ENCODE results near the gene WDR26. TPM values are rescaled to one million over a fixed set of nuclear protein-coding genes. Genes with fewer than 3 reads are reported as not detected.

WDR26 gene
- total RNA-seq, 2 experiments from 2014 or later, result 74.0 to 75.6 TPM

GRCh38 chr1:224457782-224458144 is 23.2 kb upstream of the WDR26 start:
- no peak overlapping the region for H3K27ac Mint-ChIP-seq
- ChIA-PET CTCF (interaction anchor here (0.6 to 3.2 kb wide), 31 partner anchors 9 to 1414 kb away, joined by 3 to 30 read pairs (median 5); partner anchors contain the start of gene NVL), POLR2A (no interaction called here)
- DNase-seq, result no peak
- peaks cover 2% of the 10 kb centered on the region for H3K36me3 Mint-ChIP-seq (ENCODE audit: low read depth)
- ATAC-seq, result no peak
- peaks cover 14% of the 10 kb centered on the region for H3K4me1 Mint-ChIP-seq
- no peaks in the 10 kb centered on the region for H3K9me3 Mint-ChIP-seq (ENCODE audit: low read depth)
- intact Hi-C loops (cut with DNase I, micrococcal nuclease), result loop anchor here (1.0 to 2.0 kb wide), 6 partner anchors 22 to 343 kb away; partner anchors contain the start of genes CNIH4 (in 1 of the 2), FBXO28 (in 1 of the 2) and NVL (in 1 of the 2)
- no peak overlapping the region for H3K4me3 Mint-ChIP-seq
- no peaks in the 10 kb centered on the region for H3K27me3 Mint-ChIP-seq

- DNase-seq, result no peak
- Mint-ChIP-seq H3K4me1 (peaks cover 14% of the 10 kb centered on the region), H3K9me3 (ENCODE audit: low read depth) (no peaks in the 10 kb centered on the region), H3K4me3 (no peak overlapping the region), H3K27me3 (no peaks in the 10 kb centered on the region), H3K27ac (peak overlapping the region; percentile 48), H3K36me3 (ENCODE audit: low read depth) (peaks cover 2% of the 10 kb centered on the region)
- CTCF ChIA-PET, result interaction anchor here (0.6 to 3.2 kb wide), 17 partner anchors 8 to 339 kb away, joined by 3 to 30 read pairs (median 4); no protein-coding TSS in a partner anchor
- peak; percentile 23 for ATAC-seq
- POLR2A ChIA-PET, result interaction anchor here (0.6 to 1.5 kb wide), 3 partner anchors 19 to 25 kb away, joined by 3 to 6 read pairs (median 4); partner anchors contain the start of gene WDR26
- intact Hi-C loops (cut with DNase I, micrococcal nuclease), result loop anchor here (2.0 kb wide), 2 partner anchors 124 to 126 kb away; partner anchors contain the start of gene NVL (in 1 of the 2)
These were observed 22.0 kb upstream of the WDR26 start for GRCh38 chr1:224456637-224456953.

- Mint-ChIP-seq H3K27me3 (no peaks in the 10 kb centered on the region), H3K36me3 (ENCODE audit: low read depth) (peaks cover 2% of the 10 kb centered on the region), H3K27ac (no peak overlapping the region), H3K4me1 (peaks cover 19% of the 10 kb centered on the region), H3K4me3 (no peak overlapping the region), H3K9me3 (ENCODE audit: low read depth) (no peaks in the 10 kb centered on the region)
- DNase-seq, result no peak
- POLR2A ChIA-PET, result interaction anchor here (0.8 kb wide), 1 partner anchor 24 kb away, joined by 3 read pairs; no protein-coding TSS in a partner anchor
- peak; percentile 37 for ATAC-seq
- intact Hi-C loops (cut with DNase I, micrococcal nuclease), result no loop called here
- CTCF ChIA-PET, result interaction anchor here (0.7 to 1.0 kb wide), 3 partner anchors 10 to 264 kb away, joined by 3 to 4 read pairs (median 3); no protein-coding TSS in a partner anchor
These were observed 19.9 kb upstream of the WDR26 start for GRCh38 chr1:224454402-224455055.

GRCh38 chr1:224450561-224451350 is 16.2 kb upstream of the WDR26 start:
- ATAC-seq (no peak), DNase-seq (no peak)
- Mint-ChIP-seq H3K36me3 (ENCODE audit: low read depth) (peaks cover 2% of the 10 kb centered on the region), H3K27ac (no peak overlapping the region), H3K9me3 (ENCODE audit: low read depth) (no peaks in the 10 kb centered on the region), H3K27me3 (no peaks in the 10 kb centered on the region), H3K4me1 (peaks cover 14% of the 10 kb centered on the region), H3K4me3 (no peak overlapping the region)
- ChIA-PET CTCF (interaction anchor here (0.7 kb wide), 1 partner anchor 63 kb away, joined by 3 read pairs; no protein-coding TSS in a partner anchor), POLR2A (interaction anchor here (0.7 kb wide), 1 partner anchor 145 kb away, joined by 3 read pairs; no protein-coding TSS in a partner anchor)
- intact Hi-C loops (cut with DNase I, micrococcal nuclease), result no loop called here

- DNase-seq (no peak), ATAC-seq (no peak)
- CTCF ChIA-PET, result interaction anchor here (0.7 kb wide), 1 partner anchor 63 kb away, joined by 3 read pairs; no protein-coding TSS in a partner anchor
- Mint-ChIP-seq H3K36me3 (ENCODE audit: low read depth) (peaks cover 4% of the 10 kb centered on the region), H3K4me1 (peaks cover 14% of the 10 kb centered on the region), H3K9me3 (ENCODE audit: low read depth) (no peaks in the 10 kb centered on the region), H3K4me3 (no peak overlapping the region), H3K27me3 (no peaks in the 10 kb centered on the region), H3K27ac (peak overlapping the region; percentile 56)
- intact Hi-C loops (cut with DNase I, micrococcal nuclease), result no loop called here
- POLR2A ChIA-PET, result interaction anchor here (0.7 kb wide), 1 partner anchor 145 kb away, joined by 3 read pairs; no protein-coding TSS in a partner anchor
These were observed 15.6 kb upstream of the WDR26 start for GRCh38 chr1:224450159-224450558.

DNA sequence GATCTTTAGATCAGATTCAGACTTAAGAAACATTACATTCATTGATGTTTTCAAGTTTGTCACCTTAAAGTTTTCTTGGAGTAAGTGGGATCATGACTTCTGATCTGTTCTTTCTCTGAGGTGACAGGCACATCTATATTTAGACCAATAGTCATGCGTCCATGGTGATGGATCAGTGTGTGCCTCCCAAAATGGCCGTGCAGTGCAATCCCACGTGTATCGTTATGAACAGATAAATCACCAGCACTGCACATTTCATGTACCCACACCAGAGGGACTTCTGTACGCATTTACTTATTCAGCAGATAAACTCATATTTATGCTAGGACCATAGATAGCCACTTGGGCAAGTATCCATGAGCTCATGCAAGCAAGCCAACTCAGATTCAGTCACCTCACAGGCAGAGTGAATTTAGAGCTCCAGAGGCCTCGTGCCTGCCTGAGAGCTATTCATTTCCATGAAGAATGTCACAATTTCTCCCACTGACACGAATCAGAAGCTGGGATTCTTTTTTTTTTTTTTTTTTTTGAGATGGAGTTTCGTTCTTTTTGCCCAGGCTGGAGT is 13.9 kb upstream of the WDR26 start:
- DNase-seq (no peak), ATAC-seq (no peak)
- intact Hi-C loops (cut with DNase I, micrococcal nuclease), result no loop called here
- POLR2A ChIA-PET, result no interaction called here
- Mint-ChIP-seq H3K36me3 (ENCODE audit: low read depth) (peaks cover 4% of the 10 kb centered on the region), H3K9me3 (ENCODE audit: low read depth) (no peaks in the 10 kb centered on the region), H3K27me3 (no peaks in the 10 kb centered on the region), H3K4me1 (peaks cover 10% of the 10 kb centered on the region), H3K27ac (no peak overlapping the region), H3K4me3 (no peak overlapping the region)
- CTCF ChIA-PET, result interaction anchor here (0.7 to 1.1 kb wide), 2 partner anchors 9 to 78 kb away, joined by 3 to 6 read pairs; no protein-coding TSS in a partner anchor

DNA sequence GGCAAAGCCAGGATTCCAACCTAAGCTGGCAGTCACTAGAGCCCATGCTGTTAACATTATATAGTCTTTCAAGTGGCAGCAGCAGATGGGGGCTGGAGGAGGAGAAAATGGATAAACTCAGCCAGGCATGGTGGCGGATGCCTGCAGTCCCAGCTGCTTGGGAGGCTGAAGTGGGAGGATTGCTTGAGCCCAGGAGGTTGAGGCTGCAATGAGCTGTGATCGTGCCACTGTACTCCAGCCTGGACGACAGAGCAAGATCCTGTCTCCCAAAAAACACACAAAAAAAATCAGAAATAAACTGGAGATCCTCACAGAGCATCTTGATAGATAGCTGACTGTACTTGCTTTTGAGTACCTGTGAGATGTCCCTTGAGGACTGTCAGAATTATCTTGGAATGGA is 13.4 kb upstream of the WDR26 start:
- Mint-ChIP-seq H3K9me3 (ENCODE audit: low read depth) (no peaks in the 10 kb centered on the region), H3K36me3 (ENCODE audit: low read depth) (peaks cover 3% of the 10 kb centered on the region), H3K4me1 (peaks cover 10% of the 10 kb centered on the region), H3K27ac (no peak overlapping the region), H3K27me3 (no peaks in the 10 kb centered on the region), H3K4me3 (no peak overlapping the region)
- ChIA-PET CTCF (interaction anchor here (0.9 kb wide), 1 partner anchor 9 kb away, joined by 6 read pairs; no protein-coding TSS in a partner anchor), POLR2A (no interaction called here)
- no peak for DNase-seq
- intact Hi-C loops (cut with DNase I, micrococcal nuclease), result no loop called here
- no peak for ATAC-seq

- H3K4me1 Mint-ChIP-seq, result peaks cover 10% of the 10 kb centered on the region
- ChIA-PET CTCF (interaction anchor here (0.9 kb wide), 1 partner anchor 10 kb away, joined by 6 read pairs; no protein-coding TSS in a partner anchor), POLR2A (no interaction called here)
- no peaks in the 10 kb centered on the region for H3K9me3 Mint-ChIP-seq (ENCODE audit: low read depth)
- H3K27ac Mint-ChIP-seq, result no peak overlapping the region
- DNase-seq (no peak), ATAC-seq (no peak)
- H3K36me3 Mint-ChIP-seq (ENCODE audit: low read depth), result peaks cover 4% of the 10 kb centered on the region
- intact Hi-C loops (cut with DNase I, micrococcal nuclease), result no loop called here
- no peak overlapping the region for H3K4me3 Mint-ChIP-seq
- no peaks in the 10 kb centered on the region for H3K27me3 Mint-ChIP-seq
These were observed 12.7 kb upstream of the WDR26 start for GRCh38 chr1:224447251-224447650.

DNA sequence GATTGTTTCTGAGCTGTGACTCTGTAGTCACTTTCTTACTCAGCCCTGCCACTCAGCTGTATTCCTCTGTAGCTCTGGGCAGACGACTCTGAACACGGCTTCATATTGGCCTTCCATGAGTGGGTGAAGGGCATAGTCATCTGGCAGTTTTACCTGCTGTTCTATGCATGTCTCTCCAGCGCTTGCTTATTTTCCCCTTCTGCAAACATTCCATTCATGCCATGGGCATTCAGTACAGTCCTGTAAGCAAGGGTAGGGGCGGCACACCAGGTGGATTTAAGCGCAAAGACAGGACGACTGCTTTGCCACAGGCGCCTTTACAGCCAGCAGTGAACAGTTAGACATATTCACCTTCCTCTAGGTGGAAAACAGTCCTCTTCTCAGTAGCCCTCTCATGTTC is 4.4 kb upstream of the WDR26 start:
- ChIA-PET POLR2A (interaction anchor here (0.7 kb wide), 1 partner anchor 109 kb away, joined by 3 read pairs; the partner anchor contains the start of gene NVL), CTCF (interaction anchor here (1.0 to 1.3 kb wide), 2 partner anchors 19 to 580 kb away, joined by 3 to 4 read pairs; no protein-coding TSS in a partner anchor)
- no peak for ATAC-seq
- Mint-ChIP-seq H3K4me1 (peaks cover 29% of the 10 kb centered on the region), H3K4me3 (no peak overlapping the region), H3K9me3 (ENCODE audit: low read depth) (no peaks in the 10 kb centered on the region), H3K27me3 (no peaks in the 10 kb centered on the region), H3K36me3 (ENCODE audit: low read depth) (peaks cover 10% of the 10 kb centered on the region), H3K27ac (no peak overlapping the region)
- DNase-seq, result no peak
- intact Hi-C loops (cut with DNase I, micrococcal nuclease), result loop anchor here in 1 of 2 experiments (5.0 to 10.0 kb wide), 3 partner anchors 592 to 986 kb away; partner anchors contain the start of genes CAPN2, LBR and TP53BP2

DNA sequence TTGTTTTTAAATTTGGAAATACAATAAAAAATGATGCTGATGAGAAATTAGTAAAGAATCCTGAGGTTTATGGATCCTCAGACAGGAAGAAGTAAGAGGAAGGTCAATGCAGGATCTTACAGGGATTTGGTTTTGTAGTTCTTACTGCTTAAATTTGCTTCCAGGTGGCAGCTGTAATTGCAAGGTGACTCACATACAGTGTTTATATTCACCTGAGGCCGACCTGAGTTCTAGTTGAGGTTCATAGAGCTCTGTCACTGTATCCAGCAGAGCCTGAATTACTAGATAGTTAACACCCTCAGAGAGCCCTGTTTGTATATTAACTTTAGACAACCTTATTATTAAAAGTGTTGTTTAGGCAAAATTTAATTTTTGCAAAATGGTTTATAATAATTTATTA is 1.4 kb upstream of the WDR26 start:
- H3K27me3 Mint-ChIP-seq, result no peaks in the 10 kb centered on the region
- peaks cover 44% of the 10 kb centered on the region for H3K4me1 Mint-ChIP-seq
- H3K4me3 Mint-ChIP-seq, result peak overlapping the region; percentile 81
- ATAC-seq, result no peak
- no peaks in the 10 kb centered on the region for H3K9me3 Mint-ChIP-seq (ENCODE audit: low read depth)
- POLR2A ChIA-PET, result interaction anchor here (2.0 kb wide), 1 partner anchor 21 kb away, joined by 6 read pairs; no protein-coding TSS in a partner anchor
- intact Hi-C loops (cut with DNase I, micrococcal nuclease), result loop anchor here (1.0 to 10.0 kb wide), 11 partner anchors 21 to 989 kb away; partner anchors contain the start of genes CNIH4 (in 2 of the 2), CAPN2 (in 1 of the 2), DEGS1 (in 1 of the 2) and FBXO28 (in 1 of the 2)
- DNase-seq, result no peak
- peak overlapping the region; percentile 97 for H3K27ac Mint-ChIP-seq
- CTCF ChIA-PET, result interaction anchor here (0.5 to 2.1 kb wide), 3 partner anchors 11 to 266 kb away, joined by 3 to 9 read pairs (median 4); no protein-coding TSS in a partner anchor
- H3K36me3 Mint-ChIP-seq (ENCODE audit: low read depth), result peaks cover 25% of the 10 kb centered on the region
